IPS-18c (cell line): ENCODE data around the gene CBX3.
"Not testable (repeated sequence)": the region's sequence is repeated elsewhere in the genome, so short reads cannot be mapped to it uniquely, and the experiment has no call there.

Experiments
- H3K4me3 ChIP-seq: 2 replicates; pipeline ENCODE4 v1.7.0; 2013; ENCODE audit warnings: low read depth, mild to moderate bottlenecking, low read length, moderate library complexity; ENCODE audit not compliant: insufficient read depth
- H3K9me3 ChIP-seq: one replicate; pipeline ENCODE4 v1.6.1; 2013; ENCODE audit warnings: mild to moderate bottlenecking, low read length, moderate library complexity; ENCODE audit not compliant: control insufficient read depth, insufficient read depth

CBX3 gene

DNA sequence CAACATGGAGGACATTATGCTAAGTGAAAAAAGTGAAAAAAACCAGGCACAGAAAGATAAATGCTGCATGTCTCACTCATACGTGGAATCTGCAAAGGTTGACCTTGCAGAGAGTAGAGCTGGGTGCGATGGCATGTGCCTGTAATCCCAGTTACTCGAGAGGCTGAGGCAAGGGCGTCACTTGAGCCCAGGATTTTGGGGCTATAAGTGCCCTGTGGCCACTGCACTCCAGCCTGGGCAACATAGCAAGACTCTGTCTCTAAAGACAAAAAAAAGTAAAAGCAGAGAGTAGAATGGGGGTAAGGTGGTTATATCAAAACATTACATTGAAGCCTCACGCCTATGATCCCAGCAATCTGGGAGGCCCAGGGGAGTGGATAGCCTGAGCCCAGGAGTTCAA lies 22.8 kb downstream of the CBX3 start:
- H3K9me3 ChIP-seq = no peaks in the 10 kb centered on the region
- H3K4me3 ChIP-seq = no peak overlapping the region

DNA sequence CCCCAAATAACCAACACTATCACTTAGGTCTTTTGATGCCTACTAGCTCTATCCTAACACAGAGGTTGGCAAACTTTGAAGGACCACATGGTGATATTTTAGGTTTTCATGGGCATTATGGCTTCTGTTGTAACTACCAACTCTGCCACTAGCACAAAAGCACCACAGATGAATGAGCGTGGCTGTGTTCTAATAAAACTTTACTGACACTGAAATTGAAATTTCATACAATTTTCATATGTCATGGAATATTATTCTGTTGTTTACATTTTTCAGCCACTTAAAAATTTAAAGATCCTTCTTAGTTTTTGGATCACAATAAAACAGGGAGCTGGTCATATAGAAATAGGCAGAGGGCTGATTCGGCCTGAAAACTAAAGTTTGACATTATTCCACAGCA lies 26.4 kb downstream of the CBX3 start:
- no peaks in the 10 kb centered on the region for H3K9me3 ChIP-seq
- H3K4me3 ChIP-seq = no peak overlapping the region

DNA sequence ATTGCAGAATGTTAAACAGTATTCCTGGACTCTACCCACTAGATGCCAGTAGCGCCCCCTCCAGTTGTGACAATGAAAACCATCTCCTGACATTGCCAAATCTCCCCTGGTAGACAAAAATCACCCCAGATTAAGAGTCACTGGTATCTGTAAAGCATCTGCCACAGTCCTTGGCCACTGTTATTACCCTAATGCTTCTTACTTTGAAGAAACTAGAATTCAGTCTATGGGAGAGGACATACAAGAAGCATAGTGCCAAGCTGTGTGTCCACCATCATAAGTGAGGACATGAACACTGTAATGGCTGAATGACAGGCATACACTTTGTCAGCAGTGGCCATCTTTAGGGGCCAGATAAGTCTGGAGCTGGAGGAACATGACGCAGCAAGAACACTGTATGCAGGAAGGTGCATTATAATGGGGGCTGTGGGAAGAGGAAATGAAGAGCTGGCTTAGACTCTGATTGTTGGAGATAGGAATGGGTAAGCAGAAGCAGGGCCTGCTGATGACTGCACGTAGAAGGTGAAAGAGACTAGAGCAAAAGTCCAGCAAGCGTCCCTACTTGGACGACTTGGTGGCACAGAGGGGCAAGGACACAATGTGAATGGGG lies 32.5 kb downstream of the CBX3 start:
- Histone ChIP-seq H3K4me3 (no peak overlapping the region), H3K9me3 (no peaks in the 10 kb centered on the region)

GRCh38 chr7:26237035-26237807 lies 35.7 kb downstream of the CBX3 start:
- Histone ChIP-seq H3K9me3 (no peaks in the 10 kb centered on the region), H3K4me3 (no peak overlapping the region)

GRCh38 chr7:26238032-26238431 lies 36.5 kb downstream of the CBX3 start:
- H3K9me3 ChIP-seq = no peaks in the 10 kb centered on the region
- no peak overlapping the region for H3K4me3 ChIP-seq

- Histone ChIP-seq H3K4me3 (no peak overlapping the region), H3K9me3 (no peaks in the 10 kb centered on the region)
Observed at GRCh38 chr7:26245150-26245549, 43.6 kb downstream of the CBX3 start.

GRCh38 chr7:26250239-26250638 lies 48.7 kb downstream of the CBX3 start:
- H3K4me3 ChIP-seq = no peak overlapping the region
- H3K9me3 ChIP-seq = no peaks in the 10 kb centered on the region

GRCh38 chr7:26261866-26262265 lies 60.3 kb downstream of the CBX3 start:
- not testable (repeated sequence) for H3K4me3 ChIP-seq, H3K9me3 ChIP-seq
